HL-60 (cell line): ENCODE data around the gene RMDN2.

ENCODE experiments used
- CTCF ChIP-seq: IDR thresholded peaks from one replicate; pipeline ENCODE4 v1.5.1; 2011; ENCODE audit warnings: low read length, control low read depth, inconsistent platforms; ENCODE audit not compliant: insufficient read depth
- GABPA ChIP-seq: IDR thresholded peaks from 2 replicates; pipeline ENCODE4 v1.6.1; 2012; ENCODE audit warnings: low read depth
- POLR2AphosphoS5 ChIP-seq: IDR thresholded peaks from 2 replicates; pipeline ENCODE4 v1.6.1; 2012; ENCODE audit warnings: low read depth
- SPI1 ChIP-seq: IDR thresholded peaks from 2 replicates; pipeline ENCODE4 v1.6.1; 2012; ENCODE audit warnings: low read depth, mild to moderate bottlenecking, borderline replicate concordance

GRCh38 chr2:38013158-38013752 lies 88.2 kb downstream of the RMDN2 start:
- TF ChIP-seq CTCF (no peak), POLR2AphosphoS5 (no peak), GABPA (no peak), SPI1 (no peak)
